Suprapubic skin (tissue), 4 donors: ENCODE results near the gene DERA. TPM values are rescaled to one million over a fixed set of nuclear protein-coding genes. Genes with fewer than 3 reads are reported as not detected.

Experiments used
- DNase-seq, 2 donors: peaks; one replicate each; pipeline ENCODE4 v3.0.0-alpha.2; 2019; ENCODE audit warnings: low spot score in 2 of 2
- H3K27ac ChIP-seq: fragments of 200-600 bp; sonication (generic); one replicate; pipeline ENCODE4 v1.5.1; 2019
- H3K27me3 ChIP-seq: fragments of 200-600 bp; sonication (generic); one replicate; pipeline ENCODE4 v1.5.1; 2019
- H3K36me3 ChIP-seq: fragments of 200-600 bp; sonication (generic); one replicate; pipeline ENCODE4 v1.5.1; 2019
- H3K4me1 ChIP-seq: fragments of 200-600 bp; sonication (generic); one replicate; pipeline ENCODE4 v1.5.1; 2019
- H3K4me3 ChIP-seq: fragments of 200-600 bp; sonication (generic); one replicate; pipeline ENCODE4 v1.5.1; 2019; ENCODE audit warnings: mild to moderate bottlenecking
- H3K9me3 ChIP-seq: fragments of 200-600 bp; sonication (generic); one replicate; pipeline ENCODE4 v1.5.1; 2019
- CTCF ChIP-seq, 2 donors: fragments of 200-600 bp in 1 of 2; fragments of 450-650 bp in 1 of 2; sonication (generic) in 1 of 2; IDR thresholded peaks; one replicate each; pipeline ENCODE4 v1.5.1; 2016 to 2019; ENCODE audit warnings: antibody characterized with exemption in 2 of 2, mild to moderate bottlenecking in 1 of 2, moderate library complexity in 1 of 2
- EP300 ChIP-seq: sonication (generic); formaldehyde crosslinking; IDR thresholded peaks from one replicate; pipeline ENCODE4 v1.6.1; 2017; ENCODE audit warnings: antibody characterized with exemption
- POLR2A ChIP-seq, 2 donors: fragments of 450-650 bp; IDR thresholded peaks; one replicate each; pipeline ENCODE4 v1.6.1; 2017; ENCODE audit warnings: antibody characterized with exemption in 2 of 2, mild to moderate bottlenecking in 2 of 2, moderate library complexity in 2 of 2
- POLR2AphosphoS5 ChIP-seq, 3 donors: sonication (generic); formaldehyde crosslinking; IDR thresholded peaks; one replicate each; pipeline ENCODE4 v1.6.1; 2017; ENCODE audit warnings: antibody characterized with exemption in 3 of 3
- WGBS: methylation state at CpG from one replicate; pipeline ENCODE4 v1.1.5; 2018; 5-methylcytosine and 5-hydroxymethylcytosine counted together
- total RNA-seq, 4 donors: library from RNA; depleted of rRNA; stranded (reverse); fragments of >200 nt; gene quantifications; one replicate each; pipeline ENCODE4 v1.1.0, GENCODE V29; 2016

Gene DERA
- total RNA-seq, 4 donors from 2014 or later, result 32.2 to 39.4 (median 34.2) TPM

- Histone ChIP-seq H3K4me1 (no peaks in the 10 kb centered on the region), H3K4me3 (no peak overlapping the region), H3K27me3 (no peaks in the 10 kb centered on the region), H3K9me3 (no peaks in the 10 kb centered on the region), H3K27ac (no peak overlapping the region), H3K36me3 (peaks cover 52% of the 10 kb centered on the region)
- no peak for DNase-seq
- 93% methylated on average over 5 of the region's 5 CpGs for WGBS
- TF ChIP-seq EP300, result no peak
- TF ChIP-seq CTCF (IDR thresholded peaks at IDR 0.05), result no peak
- TF ChIP-seq POLR2AphosphoS5 (IDR thresholded peaks at IDR 0.05), result no peak
- TF ChIP-seq POLR2A (IDR thresholded peaks at IDR 0.05), result no peak
Measured at GRCh38 chr12:16034136-16034817, 123.1 kb downstream of the DERA start.

- TF ChIP-seq POLR2AphosphoS5 (IDR thresholded peaks at IDR 0.05) (no peak), POLR2A (IDR thresholded peaks at IDR 0.05) (no peak), CTCF (IDR thresholded peaks at IDR 0.05) (no peak), EP300 (no peak)
- Histone ChIP-seq H3K4me3 (no peak overlapping the region), H3K27me3 (no peaks in the 10 kb centered on the region), H3K9me3 (no peaks in the 10 kb centered on the region), H3K4me1 (no peaks in the 10 kb centered on the region), H3K27ac (no peak overlapping the region), H3K36me3 (peaks cover 52% of the 10 kb centered on the region)
- no peak for DNase-seq
- 83% methylated on average over 3 of the region's 3 CpGs for WGBS
Measured at GRCh38 chr12:16036073-16036472, 124.9 kb downstream of the DERA start.

- Histone ChIP-seq H3K27me3 (no peaks in the 10 kb centered on the region), H3K27ac (no peak overlapping the region), H3K9me3 (peaks cover 4% of the 10 kb centered on the region), H3K4me3 (no peak overlapping the region), H3K4me1 (no peaks in the 10 kb centered on the region), H3K36me3 (peaks cover 41% of the 10 kb centered on the region)
- TF ChIP-seq POLR2A (IDR thresholded peaks at IDR 0.05) (no peak), EP300 (no peak), POLR2AphosphoS5 (IDR thresholded peaks at IDR 0.05) (no peak), CTCF (IDR thresholded peaks at IDR 0.05) (no peak)
- WGBS, result 91% methylated on average over 6 of the region's 6 CpGs
- no peak for DNase-seq
Measured at GRCh38 chr12:16037533-16037932, 126.4 kb downstream of the DERA start.

GRCh38 chr12:16043480-16043879 is 132.3 kb downstream of the DERA start:
- no peak for DNase-seq
- H3K36me3 ChIP-seq, result peaks cover 8% of the 10 kb centered on the region
- H3K27ac ChIP-seq, result no peak overlapping the region
- TF ChIP-seq EP300, result no peak
- no peak for TF ChIP-seq CTCF (IDR thresholded peaks at IDR 0.05)
- no peak for TF ChIP-seq POLR2AphosphoS5 (IDR thresholded peaks at IDR 0.05)
- peaks cover 13% of the 10 kb centered on the region for H3K9me3 ChIP-seq
- no peaks in the 10 kb centered on the region for H3K4me1 ChIP-seq
- 91% methylated on average over 1 of the region's 1 CpG for WGBS
- H3K4me3 ChIP-seq, result no peak overlapping the region
- no peaks in the 10 kb centered on the region for H3K27me3 ChIP-seq

- DNase-seq, result no peak
- 73% methylated on average over 1 of the region's 1 CpG for WGBS
- Histone ChIP-seq H3K27ac (no peak overlapping the region), H3K4me3 (no peak overlapping the region), H3K27me3 (no peaks in the 10 kb centered on the region), H3K4me1 (no peaks in the 10 kb centered on the region), H3K36me3 (no peaks in the 10 kb centered on the region), H3K9me3 (peaks cover 13% of the 10 kb centered on the region)
- no peak for TF ChIP-seq CTCF (IDR thresholded peaks at IDR 0.05)
- no peak for TF ChIP-seq POLR2A (IDR thresholded peaks at IDR 0.05)
- no peak for TF ChIP-seq EP300
- no peak for TF ChIP-seq POLR2AphosphoS5 (IDR thresholded peaks at IDR 0.05)
Measured at GRCh38 chr12:16046266-16046665, 135.1 kb downstream of the DERA start.
